Osteoblast (primary cell): ENCODE data around the gene EFNB3. TPM values are rescaled to one million over a fixed set of nuclear protein-coding genes. Genes with fewer than 3 reads are reported as not detected.

Source experiments
- DNase-seq: peaks from one replicate; pipeline ENCODE4 v3.0.0; 2011; ENCODE audit warnings: low spot score, mixed read lengths; ENCODE audit not compliant: insufficient read length; ENCODE audit errors: missing footprints
- H2AFZ ChIP-seq: 2 replicates; pipeline ENCODE4 v1.6.0; 2011; ENCODE audit warnings: mild to moderate bottlenecking, low read length
- H3K27ac ChIP-seq: 2 replicates; pipeline ENCODE4 v1.5.1; 2011; ENCODE audit warnings: mild to moderate bottlenecking, low read depth, low read length, moderate library complexity
- H3K27me3 ChIP-seq: 2 replicates; pipeline ENCODE4 v1.6.0; 2012; ENCODE audit warnings: mild to moderate bottlenecking, control low read depth, inconsistent platforms, low read length, moderate library complexity; ENCODE audit not compliant: insufficient read depth
- H3K36me3 ChIP-seq: 2 replicates; pipeline ENCODE4 v1.5.1; 2011; ENCODE audit warnings: mild to moderate bottlenecking, low read length, control low read depth, moderate library complexity; ENCODE audit not compliant: insufficient read depth
- H3K4me1 ChIP-seq: 2 replicates; pipeline ENCODE4 v1.5.1; 2011; ENCODE audit warnings: mild to moderate bottlenecking, low read length, control low read depth, moderate library complexity; ENCODE audit not compliant: insufficient read depth
- H3K4me2 ChIP-seq: 2 replicates; pipeline ENCODE4 v1.6.0; 2011; ENCODE audit warnings: mild to moderate bottlenecking, low read length; ENCODE audit not compliant: insufficient read depth
- H3K4me3 ChIP-seq: fragments of 200-600 bp; sonication (generic); 3 replicates; pipeline ENCODE4 v1.5.1; 2012; ENCODE audit warnings: mild to moderate bottlenecking, low read length, inconsistent platforms; ENCODE audit not compliant: insufficient read depth
- H3K79me2 ChIP-seq: 2 replicates; pipeline ENCODE4 v1.6.0; 2012; ENCODE audit warnings: mild to moderate bottlenecking, low read length, control low read depth, inconsistent platforms; ENCODE audit not compliant: insufficient read depth
- H3K9me3 ChIP-seq: 2 replicates; pipeline ENCODE4 v1.5.1; 2011; ENCODE audit warnings: low read depth, low read length, control low read depth
- H4K20me1 ChIP-seq: 2 replicates; pipeline ENCODE4 v1.6.0; 2012; ENCODE audit warnings: mild to moderate bottlenecking, low read length, control low read depth; ENCODE audit not compliant: insufficient read depth
- CTCF ChIP-seq: IDR thresholded peaks from 2 replicates; pipeline ENCODE4 v1.5.1; 2011; ENCODE audit warnings: mild to moderate bottlenecking, low read depth, low read length, moderate library complexity; ENCODE audit errors: extremely low read depth
- total RNA-seq: library from RNA; depleted of rRNA; stranded (reverse); fragments of >200 nt; gene quantifications from 2 replicates; pipeline ENCODE4 v1.2.3, GENCODE V29; 2012

Gene EFNB3
- total RNA-seq, 1 donor = 1.8 TPM

GRCh38 chr17:7701681-7702080 lies 3.3 kb upstream of the EFNB3 start:
- no peak for DNase-seq
- Histone ChIP-seq H3K4me1 (peaks cover 11% of the 10 kb centered on the region), H3K79me2 (no peaks in the 10 kb centered on the region), H2AFZ (no peak overlapping the region), H3K27ac (no peak overlapping the region), H4K20me1 (no peaks in the 10 kb centered on the region), H3K36me3 (peaks cover 5% of the 10 kb centered on the region), H3K9me3 (no peaks in the 10 kb centered on the region), H3K4me3 (no peak overlapping the region), H3K4me2 (no peak overlapping the region), H3K27me3 (peaks cover 30% of the 10 kb centered on the region)
- TF ChIP-seq CTCF = no peak

- no peaks in the 10 kb centered on the region for H4K20me1 ChIP-seq
- no peaks in the 10 kb centered on the region for H3K79me2 ChIP-seq
- no peak overlapping the region for H2AFZ ChIP-seq
- no peak overlapping the region for H3K4me3 ChIP-seq
- H3K36me3 ChIP-seq = peaks cover 5% of the 10 kb centered on the region
- H3K9me3 ChIP-seq = no peaks in the 10 kb centered on the region
- H3K4me1 ChIP-seq = peaks cover 11% of the 10 kb centered on the region
- peaks cover 40% of the 10 kb centered on the region for H3K27me3 ChIP-seq
- DNase-seq = no peak
- H3K4me2 ChIP-seq = no peak overlapping the region
- no peak overlapping the region for H3K27ac ChIP-seq
- no peak for TF ChIP-seq CTCF
Observed at GRCh38 chr17:7702776-7703175, 2.2 kb upstream of the EFNB3 start.

- peaks cover 11% of the 10 kb centered on the region for H3K4me1 ChIP-seq
- no peak for TF ChIP-seq CTCF
- peaks cover 40% of the 10 kb centered on the region for H3K27me3 ChIP-seq
- H3K27ac ChIP-seq = no peak overlapping the region
- peak overlapping the region; percentile 59 for H3K4me3 ChIP-seq
- no peaks in the 10 kb centered on the region for H4K20me1 ChIP-seq
- H3K79me2 ChIP-seq = no peaks in the 10 kb centered on the region
- no peaks in the 10 kb centered on the region for H3K9me3 ChIP-seq
- H2AFZ ChIP-seq = no peak overlapping the region
- peaks cover 5% of the 10 kb centered on the region for H3K36me3 ChIP-seq
- DNase-seq = no peak
- peak overlapping the region; percentile 73 for H3K4me2 ChIP-seq
Observed at GRCh38 chr17:7703584-7704479, 1.2 kb upstream of the EFNB3 start.

GRCh38 chr17:7705269-7706255 lies 560 bp downstream of the EFNB3 start:
- Histone ChIP-seq H2AFZ (no peak overlapping the region), H4K20me1 (no peaks in the 10 kb centered on the region), H3K79me2 (no peaks in the 10 kb centered on the region), H3K27me3 (peaks cover 40% of the 10 kb centered on the region), H3K9me3 (no peaks in the 10 kb centered on the region), H3K4me1 (peaks cover 11% of the 10 kb centered on the region), H3K36me3 (peaks cover 5% of the 10 kb centered on the region), H3K27ac (no peak overlapping the region), H3K4me2 (peak overlapping the region; percentile 73), H3K4me3 (peak overlapping the region; percentile 59)
- no peak for DNase-seq
- TF ChIP-seq CTCF = no peak
